HG02852 (cell line): ENCODE data around the gene NUBPL.
"Not testable (repeated sequence)": the region's sequence is repeated elsewhere in the genome, so short reads cannot be mapped to it uniquely, and the experiment has no call there.

ENCODE experiments used
- ATAC-seq: cut with Tn5 transposase; IDR thresholded peaks from one replicate; pipeline ENCODE4 v1.9.1; 2021; ENCODE audit warnings: mild to moderate bottlenecking, moderate library complexity; ENCODE audit not compliant: unreplicated experiment

Gene NUBPL

DNA sequence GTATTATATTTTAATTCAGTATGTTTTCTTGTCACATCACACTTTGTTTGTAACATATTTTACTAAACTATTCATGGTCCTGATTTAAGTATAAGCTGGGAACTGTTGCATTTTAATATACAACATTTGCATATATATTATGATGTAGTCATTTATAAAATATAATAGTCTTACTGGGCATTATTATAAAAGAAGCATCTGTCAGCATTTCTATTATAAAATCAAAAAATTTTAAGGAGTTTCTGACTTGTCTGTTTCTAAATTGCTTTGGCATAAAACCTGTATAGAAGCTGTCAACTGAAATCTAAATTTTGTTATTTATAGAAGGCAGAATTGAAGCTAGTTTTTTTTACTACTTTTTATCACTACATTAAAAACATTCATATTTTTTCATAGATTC is 166.6 kb downstream of the NUBPL start:
- ATAC-seq, result no peak

DNA sequence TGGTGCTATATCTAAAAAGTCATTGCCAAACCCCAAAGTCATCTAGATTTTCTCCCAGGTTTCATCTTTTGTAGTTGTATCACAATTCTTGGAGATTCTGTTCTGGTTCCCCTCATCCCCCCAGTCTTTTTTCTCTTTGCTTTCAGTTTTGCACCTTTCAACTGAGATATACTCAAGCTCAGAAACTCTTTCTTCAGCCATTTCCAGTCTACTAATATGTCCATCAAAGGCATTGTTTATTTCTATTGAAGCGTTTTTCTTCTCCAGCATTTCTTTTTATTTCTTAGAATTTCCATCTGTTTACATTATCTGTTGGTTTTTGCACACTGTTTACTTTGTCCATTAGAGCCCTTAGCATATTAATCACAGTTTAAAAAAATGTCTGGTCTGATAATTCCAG is 179.5 kb downstream of the NUBPL start:
- no peak for ATAC-seq

- no peak for ATAC-seq
These were observed 184.5 kb downstream of the NUBPL start for GRCh38 chr14:31745741-31746140.

- ATAC-seq, result no peak
These were observed 185.1 kb downstream of the NUBPL start for GRCh38 chr14:31746326-31746725.

DNA sequence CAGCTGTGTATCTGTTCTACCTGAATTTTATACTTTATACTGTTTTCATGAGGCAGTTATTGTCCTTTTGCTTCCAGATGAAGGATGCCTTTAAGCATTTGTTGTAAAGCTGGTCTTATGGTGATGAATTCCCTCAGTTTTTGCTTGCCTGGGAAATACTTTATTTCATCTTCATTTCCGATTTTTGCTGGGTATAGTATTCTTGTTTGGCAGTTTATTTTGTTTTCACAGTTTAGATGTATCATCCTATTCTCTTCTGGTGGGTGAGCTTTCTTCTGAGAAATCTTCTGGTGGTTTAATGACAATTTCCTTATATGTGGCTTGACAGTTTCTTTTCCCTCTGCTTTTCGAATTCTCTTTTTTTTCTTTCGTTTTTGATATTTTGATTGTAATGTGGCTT is 188.1 kb downstream of the NUBPL start:
- ATAC-seq, result no peak

DNA sequence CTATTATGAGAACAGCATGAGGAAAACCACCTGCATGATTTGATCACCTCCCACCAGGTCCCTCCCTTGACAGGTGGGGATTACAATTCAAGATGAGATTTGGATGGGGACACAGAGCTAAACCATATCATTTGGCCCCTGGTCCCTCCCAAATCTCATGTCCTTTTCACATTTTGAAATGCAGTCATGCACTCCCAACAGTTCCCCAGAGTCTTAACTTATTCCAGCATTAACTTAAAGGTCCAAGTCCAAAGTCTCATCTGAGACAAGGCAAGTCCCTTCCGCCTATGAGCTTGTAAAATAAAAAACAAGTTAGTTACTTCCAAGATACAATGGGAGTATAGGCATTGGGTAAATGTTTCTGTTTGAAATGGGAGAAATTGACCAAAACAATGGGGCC is 189.8 kb downstream of the NUBPL start:
- not testable (repeated sequence) for ATAC-seq

DNA sequence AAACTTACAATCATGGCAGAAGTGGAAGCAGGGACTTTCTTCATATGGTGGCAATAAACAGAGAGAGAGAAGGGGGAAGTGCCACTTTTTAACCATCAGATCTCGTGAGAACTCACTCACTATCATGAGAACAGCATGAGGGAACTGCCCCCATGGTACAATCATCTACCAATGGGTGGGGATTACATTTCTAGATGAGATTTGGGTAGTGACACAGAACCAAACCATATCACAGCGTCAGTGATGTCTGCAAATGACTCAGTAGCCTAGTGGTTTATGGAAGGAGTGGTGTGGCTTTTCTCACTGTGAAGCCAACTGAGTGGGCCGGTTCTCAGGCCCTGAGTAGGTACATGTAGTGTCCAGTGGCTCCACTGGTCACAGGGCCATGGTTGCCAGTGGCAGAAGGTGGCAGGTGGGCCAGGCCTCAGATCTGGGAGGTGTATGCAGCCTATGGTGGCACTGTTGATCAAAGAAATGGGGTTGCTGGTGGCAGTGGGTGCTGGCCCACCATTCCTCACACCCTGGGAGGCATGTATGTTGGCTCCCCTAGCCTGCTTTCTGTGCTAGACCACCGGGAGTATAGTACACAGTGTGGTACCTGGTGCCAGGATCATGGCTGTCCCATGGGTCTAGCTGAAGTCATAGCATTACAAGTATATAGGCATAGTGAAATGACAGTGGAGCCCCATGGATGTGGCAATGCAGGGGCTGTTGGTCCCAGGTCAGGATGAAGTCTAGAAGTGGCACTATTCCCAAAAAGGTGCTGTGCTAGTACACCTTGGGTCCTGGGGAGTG is 191.9 kb downstream of the NUBPL start:
- ATAC-seq, result no peak

DNA sequence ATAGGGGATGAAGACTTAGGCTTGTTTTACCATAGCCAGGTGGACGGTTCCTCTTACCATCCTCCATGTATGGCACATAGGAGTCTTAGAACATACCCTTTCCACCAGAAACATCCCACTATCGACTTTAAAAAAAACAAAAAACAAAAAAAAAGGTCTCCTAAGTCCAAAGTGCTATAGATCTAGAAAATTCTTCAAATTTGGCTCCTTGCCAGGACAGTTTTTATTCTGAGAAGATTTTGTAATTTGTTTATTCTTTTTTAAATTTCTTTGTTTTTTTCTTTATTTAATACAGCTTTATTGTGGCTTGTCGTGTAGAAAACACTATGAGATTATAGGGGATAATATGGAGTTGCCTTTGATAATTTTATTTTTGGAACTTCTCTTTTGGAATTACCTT is 197.7 kb downstream of the NUBPL start:
- ATAC-seq, result no peak

DNA sequence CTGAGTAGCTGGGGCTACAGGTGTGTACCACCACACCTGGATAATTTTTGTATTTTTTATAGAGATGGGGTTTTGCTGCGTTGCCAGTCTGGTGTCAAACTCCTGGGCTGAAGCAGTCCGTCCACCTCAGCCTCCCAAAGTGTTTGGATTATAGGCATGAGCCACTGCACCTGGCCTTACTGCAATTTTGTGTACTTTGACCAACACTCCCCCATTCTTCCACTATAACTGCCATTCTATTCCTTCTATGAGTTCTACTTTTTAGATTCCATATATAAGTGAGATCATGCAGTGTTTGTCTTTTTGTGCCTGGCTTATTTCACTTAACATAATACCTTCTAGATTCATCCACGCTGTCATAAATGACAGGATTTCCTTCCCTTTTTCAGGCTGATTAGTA is 199.1 kb downstream of the NUBPL start:
- ATAC-seq, result no peak

- ATAC-seq, result no peak
These were observed 200.1 kb downstream of the NUBPL start for GRCh38 chr14:31761325-31761724.

- ATAC-seq, result no peak
These were observed 201.8 kb downstream of the NUBPL start for GRCh38 chr14:31763041-31763440.

GRCh38 chr14:31766315-31766892 is 205.2 kb downstream of the NUBPL start:
- no peak for ATAC-seq

GRCh38 chr14:31768355-31768754 is 207.2 kb downstream of the NUBPL start:
- no peak for ATAC-seq

GRCh38 chr14:31770271-31770670 is 209.1 kb downstream of the NUBPL start:
- no peak for ATAC-seq

- no peak for ATAC-seq
These were observed 213.4 kb downstream of the NUBPL start for GRCh38 chr14:31774567-31774966.

DNA sequence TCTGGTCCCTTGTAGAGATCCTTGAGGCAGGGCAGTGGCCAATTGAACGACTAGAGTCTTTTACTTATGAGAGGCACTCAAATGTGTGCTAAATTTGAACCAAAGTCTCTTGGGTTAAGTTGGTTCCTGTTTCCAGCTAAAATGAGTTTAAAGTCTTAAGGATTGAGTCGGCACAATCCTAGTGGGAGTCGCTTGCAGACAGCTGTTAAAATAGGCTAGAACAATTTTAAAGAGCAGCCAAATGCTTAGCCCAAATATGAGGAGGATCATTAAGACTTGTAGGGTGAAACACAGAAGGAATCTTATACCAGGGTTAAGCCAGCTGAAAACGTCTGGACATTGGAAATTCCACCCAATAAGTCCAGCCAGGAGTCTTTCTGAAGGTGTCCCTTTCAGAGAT is 216.1 kb downstream of the NUBPL start:
- ATAC-seq, result no peak

GRCh38 chr14:31781578-31781977 is 220.4 kb downstream of the NUBPL start:
- no peak for ATAC-seq

DNA sequence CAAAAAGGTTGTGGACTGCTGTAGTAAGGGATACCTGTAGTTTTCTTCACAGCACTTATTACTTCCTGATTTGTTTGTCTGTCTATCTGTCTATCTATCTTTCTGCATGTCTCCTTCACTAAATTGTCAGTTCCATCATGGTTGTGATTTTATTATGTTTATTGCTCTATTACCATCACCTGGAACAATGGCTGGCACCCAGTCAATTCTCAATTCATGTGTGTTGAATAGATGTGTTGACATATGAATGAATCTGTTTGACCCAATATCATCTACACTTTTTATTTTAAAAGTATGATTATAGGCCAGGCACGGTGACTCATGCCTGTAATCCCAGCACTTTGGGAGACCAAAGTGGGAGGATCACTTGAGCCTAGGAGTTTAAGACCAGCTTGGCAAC is 224.4 kb downstream of the NUBPL start:
- ATAC-seq, result no peak

GRCh38 chr14:31787377-31787776 is 226.2 kb downstream of the NUBPL start:
- ATAC-seq, result no peak

GRCh38 chr14:31788340-31788739 is 227.1 kb downstream of the NUBPL start:
- no peak for ATAC-seq

DNA sequence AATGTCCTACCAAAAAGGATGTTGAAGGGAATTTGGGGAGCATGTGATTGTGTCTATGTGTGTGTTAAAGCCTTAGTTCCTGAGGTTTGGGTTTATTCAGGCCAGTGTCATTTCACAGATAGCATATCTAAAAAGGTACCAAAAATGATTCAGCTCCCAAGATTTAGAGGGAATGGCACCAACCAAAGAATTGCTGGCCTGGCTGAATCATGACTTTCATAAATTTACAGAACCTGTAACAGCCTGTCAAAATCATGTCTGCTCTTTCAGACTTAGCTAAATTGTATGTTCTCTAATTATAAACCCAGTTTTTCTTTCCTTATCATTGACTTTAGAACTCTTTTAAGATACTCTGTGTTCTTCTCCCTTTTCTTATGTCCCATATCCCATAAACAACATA is 231.5 kb downstream of the NUBPL start:
- no peak for ATAC-seq

DNA sequence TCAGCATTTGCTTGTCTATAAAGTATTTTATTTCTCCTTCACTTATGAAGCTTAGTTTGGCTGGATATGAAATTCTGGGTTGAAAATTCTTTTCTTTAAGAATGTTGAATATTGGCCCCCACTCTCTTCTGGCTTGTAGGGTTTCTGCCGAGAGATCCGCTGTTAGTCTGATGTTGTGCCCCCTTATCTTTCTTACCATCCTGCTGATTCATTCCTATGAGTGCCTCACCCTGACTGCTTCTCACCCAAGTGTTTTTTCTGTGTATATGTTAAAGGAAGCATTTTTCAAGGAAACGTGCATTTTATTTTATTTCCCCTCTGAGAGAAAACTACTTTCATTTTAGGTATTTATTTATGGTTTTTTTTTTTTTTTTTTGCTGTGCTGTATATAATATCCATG is 236.7 kb downstream of the NUBPL start:
- not testable (repeated sequence) for ATAC-seq

DNA sequence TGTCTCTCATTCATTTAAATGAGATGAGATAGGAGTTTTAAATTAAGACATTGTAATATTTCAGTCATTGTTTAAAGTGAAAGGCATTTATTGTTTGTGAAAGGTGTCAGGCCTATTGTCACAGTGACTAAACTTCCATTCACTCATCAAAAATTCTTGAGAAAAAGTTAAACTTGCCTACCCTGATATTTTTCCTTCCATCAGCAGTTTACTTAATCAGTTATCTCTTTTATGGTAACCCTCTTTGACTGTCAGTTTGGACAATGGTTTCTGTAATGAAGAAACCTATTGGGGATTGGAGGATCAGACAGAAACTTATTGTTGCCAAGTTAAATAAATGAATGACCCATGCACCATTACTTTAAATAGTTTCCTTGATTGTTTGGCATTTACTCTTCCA is 241.6 kb downstream of the NUBPL start:
- no peak for ATAC-seq
